ENCODE data around the gene IKZF2.

The IKZF2 gene

DNA sequence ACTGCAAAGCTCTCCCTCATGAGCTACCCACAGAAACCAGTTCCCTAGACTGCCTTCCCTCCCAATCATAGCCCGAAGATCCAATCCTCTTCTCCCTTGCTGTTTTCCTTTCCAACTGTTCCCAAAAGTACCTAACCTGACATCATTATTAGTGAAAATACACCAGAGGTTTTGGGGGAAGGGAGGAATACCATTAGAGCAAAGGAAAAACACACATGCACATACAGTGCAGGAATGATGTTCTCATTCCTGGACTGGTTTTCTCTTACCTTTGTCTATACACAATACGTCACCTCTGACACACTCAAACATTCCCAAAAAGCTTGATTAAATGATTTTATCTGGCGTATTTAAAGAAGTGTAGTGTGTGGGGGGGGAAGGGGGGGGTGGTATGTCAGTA lies 46.2 kb downstream of the IKZF2 start:
- Histone ChIP-seq H3K4me3 (ENCODE audit: low read length, poor library complexity, severe bottlenecking) (peak overlapping the region; percentile 67), H3K36me3 (ENCODE audit: insufficient read depth, low read length) (peaks cover 59% of the 10 kb centered on the region), H3K4me1 (ENCODE audit: insufficient read depth, low read length, poor library complexity, severe bottlenecking) (peaks cover 77% of the 10 kb centered on the region), H3K9me3 (ENCODE audit: insufficient read depth, low read depth, low read length) (no peaks in the 10 kb centered on the region), H2AFZ (ENCODE audit: low read length) (no peak overlapping the region), H3K4me2 (ENCODE audit: low read depth, low read length, poor library complexity, severe bottlenecking) (peak overlapping the region; percentile 88), H3K9ac (ENCODE audit: low read depth, low read length, poor library complexity, severe bottlenecking) (peak overlapping the region; percentile 67), H3K9me2 (replicated peaks; ENCODE audit: low read depth, low read length) (no peaks in the 10 kb centered on the region), H4K20me1 (ENCODE audit: insufficient read depth, low read length, poor library complexity, severe bottlenecking) (peaks cover 100% of the 10 kb centered on the region), H3K79me2 (ENCODE audit: insufficient read depth, low read length) (peaks cover 100% of the 10 kb centered on the region), H3K27me3 (ENCODE audit: insufficient read depth, low read length, poor library complexity, severe bottlenecking) (no peaks in the 10 kb centered on the region), H3F3A (ENCODE audit: low read depth) (peaks cover 27% of the 10 kb centered on the region)
- no peak for TF ChIP-seq EZH2phosphoT487 (IDR thresholded peaks at IDR 0.05; ENCODE audit: borderline replicate concordance)
- TF ChIP-seq, protein P1, sequence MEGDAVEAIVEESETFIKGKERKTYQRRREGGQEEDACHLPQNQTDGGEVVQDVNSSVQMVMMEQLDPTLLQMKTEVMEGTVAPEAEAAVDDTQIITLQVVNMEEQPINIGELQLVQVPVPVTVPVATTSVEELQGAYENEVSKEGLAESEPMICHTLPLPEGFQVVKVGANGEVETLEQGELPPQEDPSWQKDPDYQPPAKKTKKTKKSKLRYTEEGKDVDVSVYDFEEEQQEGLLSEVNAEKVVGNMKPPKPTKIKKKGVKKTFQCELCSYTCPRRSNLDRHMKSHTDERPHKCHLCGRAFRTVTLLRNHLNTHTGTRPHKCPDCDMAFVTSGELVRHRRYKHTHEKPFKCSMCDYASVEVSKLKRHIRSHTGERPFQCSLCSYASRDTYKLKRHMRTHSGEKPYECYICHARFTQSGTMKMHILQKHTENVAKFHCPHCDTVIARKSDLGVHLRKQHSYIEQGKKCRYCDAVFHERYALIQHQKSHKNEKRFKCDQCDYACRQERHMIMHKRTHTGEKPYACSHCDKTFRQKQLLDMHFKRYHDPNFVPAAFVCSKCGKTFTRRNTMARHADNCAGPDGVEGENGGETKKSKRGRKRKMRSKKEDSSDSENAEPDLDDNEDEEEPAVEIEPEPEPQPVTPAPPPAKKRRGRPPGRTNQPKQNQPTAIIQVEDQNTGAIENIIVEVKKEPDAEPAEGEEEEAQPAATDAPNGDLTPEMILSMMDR (conservative IDR thresholded peaks at IDR 0.05; ENCODE audit: low read length): no peak

DNA sequence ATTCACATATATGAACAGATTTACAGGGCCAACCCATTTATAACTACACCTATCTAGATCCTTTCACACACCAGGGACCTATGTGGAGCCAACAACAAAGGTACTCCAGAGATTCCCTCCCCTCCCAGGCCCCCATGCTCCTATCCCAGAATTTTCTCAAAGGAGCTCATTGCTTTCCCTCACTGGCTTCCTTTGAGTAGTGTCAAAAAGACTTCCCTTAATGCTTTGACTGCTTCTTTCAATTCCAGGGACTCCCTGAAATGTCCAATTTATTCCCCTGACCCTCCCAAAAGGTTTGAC lies 46.6 kb downstream of the IKZF2 start:
- H3K4me1 ChIP-seq (ENCODE audit: insufficient read depth, low read length, poor library complexity, severe bottlenecking): peaks cover 80% of the 10 kb centered on the region
- peaks cover 100% of the 10 kb centered on the region for H3K79me2 ChIP-seq (ENCODE audit: insufficient read depth, low read length)
- H2AFZ ChIP-seq (ENCODE audit: low read length): no peak overlapping the region
- no peaks in the 10 kb centered on the region for H3K9me3 ChIP-seq (ENCODE audit: insufficient read depth, low read depth, low read length)
- H3F3A ChIP-seq (ENCODE audit: low read depth): peaks cover 27% of the 10 kb centered on the region
- peaks cover 62% of the 10 kb centered on the region for H3K36me3 ChIP-seq (ENCODE audit: insufficient read depth, low read length)
- H4K20me1 ChIP-seq (ENCODE audit: insufficient read depth, low read length, poor library complexity, severe bottlenecking): peaks cover 100% of the 10 kb centered on the region
- no peaks in the 10 kb centered on the region for H3K9me2 ChIP-seq (replicated peaks; ENCODE audit: low read depth, low read length)
- no peak for TF ChIP-seq EZH2phosphoT487 (IDR thresholded peaks at IDR 0.05; ENCODE audit: borderline replicate concordance)
- TF ChIP-seq, protein P1 (conservative IDR thresholded peaks at IDR 0.05; ENCODE audit: low read length): no peak
- peak overlapping the region; percentile 67 for H3K4me3 ChIP-seq (ENCODE audit: low read length, poor library complexity, severe bottlenecking)
- peak overlapping the region; percentile 88 for H3K4me2 ChIP-seq (ENCODE audit: low read depth, low read length, poor library complexity, severe bottlenecking)
- peak overlapping the region; percentile 67 for H3K9ac ChIP-seq (ENCODE audit: low read depth, low read length, poor library complexity, severe bottlenecking)
- no peaks in the 10 kb centered on the region for H3K27me3 ChIP-seq (ENCODE audit: insufficient read depth, low read length, poor library complexity, severe bottlenecking)

DNA sequence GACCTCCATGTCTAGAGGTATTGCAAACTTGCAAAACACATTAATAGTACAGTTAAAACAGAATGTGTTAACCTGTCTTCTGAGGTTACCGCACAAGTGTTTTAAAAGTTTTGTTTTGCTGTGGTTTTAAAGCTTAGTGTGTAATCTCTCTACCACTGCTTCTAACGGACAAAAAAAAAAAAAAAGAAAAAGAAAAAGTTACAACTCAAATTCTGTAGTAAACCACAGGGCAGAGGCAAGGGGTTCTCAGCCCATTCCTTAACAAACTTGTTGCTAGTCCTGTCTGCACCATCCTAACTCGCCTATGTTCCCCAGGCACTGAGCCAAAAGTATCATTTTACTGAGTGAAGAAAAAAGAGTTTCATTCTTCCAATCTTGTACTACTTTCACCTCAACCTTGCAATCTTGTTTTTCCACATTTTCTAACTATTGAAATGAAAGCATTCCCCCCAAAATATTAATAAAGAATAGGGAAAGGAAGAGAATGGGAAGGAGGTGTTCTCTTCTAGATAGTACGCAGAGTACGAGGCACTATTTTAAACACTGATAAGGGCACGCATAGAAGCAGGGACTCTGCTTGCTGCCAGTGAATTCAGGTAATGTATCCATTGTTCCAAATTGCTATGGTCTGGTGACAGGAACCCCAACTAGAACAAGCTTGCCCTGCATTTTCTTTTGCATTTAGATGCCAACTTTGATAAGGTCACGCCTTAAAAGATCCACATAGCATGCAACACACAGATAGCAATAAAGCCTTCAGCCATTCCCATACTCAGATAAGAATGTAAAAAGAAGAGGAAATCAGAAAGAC lies 47.1 kb downstream of the IKZF2 start:
- Histone ChIP-seq H3K79me2 (ENCODE audit: insufficient read depth, low read length) (peaks cover 100% of the 10 kb centered on the region), H3K4me1 (ENCODE audit: insufficient read depth, low read length, poor library complexity, severe bottlenecking) (peaks cover 86% of the 10 kb centered on the region), H3K9ac (ENCODE audit: low read depth, low read length, poor library complexity, severe bottlenecking) (peak overlapping the region; percentile 67), H4K20me1 (ENCODE audit: insufficient read depth, low read length, poor library complexity, severe bottlenecking) (peaks cover 100% of the 10 kb centered on the region), H3K4me3 (ENCODE audit: low read length, poor library complexity, severe bottlenecking) (peak overlapping the region; percentile 67), H3K4me2 (ENCODE audit: low read depth, low read length, poor library complexity, severe bottlenecking) (peak overlapping the region; percentile 88), H2AFZ (ENCODE audit: low read length) (no peak overlapping the region), H3K9me2 (replicated peaks; ENCODE audit: low read depth, low read length) (no peaks in the 10 kb centered on the region), H3K27me3 (ENCODE audit: insufficient read depth, low read length, poor library complexity, severe bottlenecking) (no peaks in the 10 kb centered on the region), H3F3A (ENCODE audit: low read depth) (peaks cover 27% of the 10 kb centered on the region), H3K36me3 (ENCODE audit: insufficient read depth, low read length) (peaks cover 67% of the 10 kb centered on the region), H3K9me3 (ENCODE audit: insufficient read depth, low read depth, low read length) (no peaks in the 10 kb centered on the region)
- TF ChIP-seq EZH2phosphoT487 (IDR thresholded peaks at IDR 0.05; ENCODE audit: borderline replicate concordance): no peak
- TF ChIP-seq, protein P1 (conservative IDR thresholded peaks at IDR 0.05; ENCODE audit: low read length): no peak
